HG03575 (cell line): ENCODE measurements around the gene ARHGEF19.

Source experiments
- ATAC-seq: cut with Tn5 transposase; IDR thresholded peaks from one replicate; pipeline ENCODE4 v1.9.1; 2021; ENCODE audit not compliant: unreplicated experiment, insufficient number of reproducible peaks, low FRiP score; ENCODE audit errors: extremely low read depth

The ARHGEF19 gene

DNA sequence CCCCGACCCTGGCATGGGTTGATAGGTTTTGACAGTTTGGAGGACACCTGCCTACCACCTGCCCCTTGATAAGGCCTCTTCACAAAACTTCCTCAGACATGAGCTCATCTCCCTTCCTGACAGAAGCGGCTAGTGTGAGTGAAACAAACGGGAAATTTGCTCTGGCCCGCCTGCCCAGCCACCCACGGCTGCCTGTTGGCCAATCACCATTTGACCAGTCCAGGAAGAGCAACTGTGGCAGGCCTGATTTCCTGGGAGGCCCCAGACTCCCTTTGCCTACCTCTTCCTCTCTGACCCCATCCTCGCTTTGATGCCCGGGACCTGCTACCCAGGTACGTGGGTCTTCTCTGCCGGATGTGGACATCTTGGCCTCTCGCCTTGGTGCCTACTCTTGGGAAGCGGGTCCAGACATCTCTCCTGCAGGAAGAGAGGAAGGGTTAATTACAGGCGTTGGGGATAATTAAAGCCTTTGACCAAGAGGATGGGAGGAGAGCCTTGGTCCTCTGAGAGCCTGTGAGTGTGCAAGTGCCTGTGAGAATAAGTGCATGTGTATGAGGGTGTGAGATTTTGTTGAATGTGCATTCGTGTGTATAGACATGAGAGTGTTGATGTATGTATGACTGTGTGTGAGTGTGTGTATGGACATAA is 55.5 kb downstream of the ARHGEF19 start:
- no peak for ATAC-seq

DNA sequence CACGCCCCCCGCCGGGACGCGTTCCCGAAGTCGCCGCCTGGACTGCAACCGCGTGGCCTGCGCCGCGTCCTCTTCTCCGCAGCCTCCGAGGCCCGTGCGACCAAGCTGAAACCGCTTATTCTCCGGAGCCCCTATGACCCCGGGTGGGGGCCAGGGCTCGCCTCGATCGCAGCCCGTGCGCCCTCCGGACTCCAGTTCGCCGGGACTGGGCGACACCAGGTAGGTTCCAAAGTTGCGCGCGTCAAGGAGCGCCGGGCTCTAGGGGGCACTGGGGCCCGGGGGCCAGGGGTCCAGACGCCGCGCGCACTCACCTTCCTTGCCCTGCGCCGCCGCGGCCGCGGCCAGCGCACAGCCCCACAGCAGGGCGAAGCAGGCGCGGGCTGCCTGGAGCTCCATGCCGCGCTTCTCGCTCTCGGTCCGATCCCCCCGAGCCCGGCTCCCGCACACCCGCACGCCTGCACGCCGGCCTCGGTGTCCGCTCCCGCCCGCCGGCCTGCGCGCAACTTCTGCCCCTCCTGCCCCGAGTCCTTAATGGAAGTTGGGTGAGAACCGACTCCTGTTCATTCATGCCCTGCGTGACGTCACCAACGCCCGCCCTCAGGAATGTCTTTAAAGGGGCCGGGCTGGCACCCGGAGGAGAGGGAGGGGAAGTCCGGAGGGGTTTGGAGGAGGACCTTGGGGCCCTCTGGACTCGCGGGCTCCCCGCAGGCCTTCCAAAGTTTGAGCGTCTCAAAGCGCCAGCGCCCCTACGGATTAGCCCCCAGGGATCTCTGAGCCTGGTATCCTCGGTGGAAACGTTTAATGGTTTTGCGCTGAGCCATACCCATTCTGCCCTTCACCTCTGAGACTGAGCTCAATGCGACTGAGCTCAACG is 56.7 kb downstream of the ARHGEF19 start, which contains the start of gene EPHA2:
Gene EPHA2 (minus strand): TSS at position 533 of the 874 bp plus-strand sequence. CDS start 137 bp downstream, at position 396.
- no peak for ATAC-seq

DNA sequence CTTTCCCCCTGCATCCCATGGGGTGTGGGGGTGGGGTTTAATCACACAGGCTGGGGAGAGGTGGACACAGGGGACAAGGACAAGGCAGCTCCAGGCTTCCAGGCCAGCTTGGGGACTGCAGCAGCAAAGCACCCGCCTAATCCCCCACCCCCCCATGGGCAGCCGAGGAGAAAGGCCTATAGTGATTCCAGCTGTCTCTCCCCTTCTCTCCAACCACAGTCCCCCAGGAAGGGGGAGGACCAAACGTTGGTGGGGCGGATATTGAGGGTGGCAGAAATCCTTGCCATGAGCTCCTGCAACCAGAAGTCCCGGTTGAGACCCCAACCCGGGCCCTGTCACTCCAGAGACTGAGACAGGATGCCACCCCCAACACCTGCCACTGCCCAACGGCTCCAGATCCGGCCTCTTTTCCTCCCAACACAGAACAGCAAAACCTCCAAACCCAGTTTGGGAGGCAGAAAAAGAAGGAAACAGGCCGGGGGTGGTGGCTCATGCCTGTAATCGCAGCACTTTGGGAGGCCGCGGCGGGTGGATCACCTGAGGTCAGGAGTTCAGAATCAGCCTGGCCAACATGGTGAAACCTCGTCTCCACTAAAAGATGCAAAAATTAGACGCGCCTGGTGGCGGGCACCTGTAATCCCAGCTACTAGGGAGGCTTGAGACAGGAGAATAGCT is 58.3 kb downstream of the ARHGEF19 start:
- no peak for ATAC-seq

DNA sequence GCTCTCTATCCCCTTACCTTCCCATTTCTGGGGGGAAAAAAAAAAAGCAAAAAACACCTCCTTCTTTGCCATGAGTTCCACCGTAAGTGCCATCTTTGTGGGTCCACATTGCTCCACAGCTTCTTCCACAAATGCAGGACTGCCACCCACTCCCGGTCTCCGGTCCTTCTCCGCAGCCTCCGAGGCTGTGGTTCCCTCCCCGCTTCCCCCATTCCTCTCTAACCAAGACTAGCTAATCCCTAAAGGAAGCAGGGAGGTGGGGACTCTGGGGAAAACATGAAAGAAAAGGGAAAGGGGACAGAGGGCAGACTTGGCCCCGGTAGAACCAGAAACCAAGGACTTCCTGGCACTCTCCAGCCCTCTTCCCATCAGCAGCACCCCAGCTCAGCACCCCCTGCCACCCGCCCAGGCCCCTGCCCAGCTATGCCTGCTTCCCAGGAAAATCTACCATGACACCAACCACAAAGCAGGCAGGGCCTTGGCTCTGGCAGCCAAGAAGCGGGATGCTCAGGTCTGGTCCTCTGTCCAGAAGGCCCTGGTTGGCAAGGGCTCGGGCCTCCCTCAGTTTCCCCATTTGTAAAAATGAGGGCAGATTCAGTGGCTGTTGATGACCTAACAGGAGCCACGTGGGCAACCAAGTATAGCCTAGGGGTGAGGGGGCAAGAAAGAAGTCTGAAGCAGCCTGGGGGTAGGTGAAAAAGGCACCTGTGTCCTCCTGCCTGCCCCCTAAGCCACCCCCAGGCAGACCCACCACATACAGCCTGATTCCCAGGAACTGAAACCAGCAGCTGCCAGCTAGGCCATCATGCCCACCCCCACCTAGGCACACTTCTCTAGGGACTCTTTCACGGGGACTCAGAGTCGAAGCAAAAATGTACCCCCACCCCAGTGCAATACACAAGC is 59.1 kb downstream of the ARHGEF19 start:
- no peak for ATAC-seq

DNA sequence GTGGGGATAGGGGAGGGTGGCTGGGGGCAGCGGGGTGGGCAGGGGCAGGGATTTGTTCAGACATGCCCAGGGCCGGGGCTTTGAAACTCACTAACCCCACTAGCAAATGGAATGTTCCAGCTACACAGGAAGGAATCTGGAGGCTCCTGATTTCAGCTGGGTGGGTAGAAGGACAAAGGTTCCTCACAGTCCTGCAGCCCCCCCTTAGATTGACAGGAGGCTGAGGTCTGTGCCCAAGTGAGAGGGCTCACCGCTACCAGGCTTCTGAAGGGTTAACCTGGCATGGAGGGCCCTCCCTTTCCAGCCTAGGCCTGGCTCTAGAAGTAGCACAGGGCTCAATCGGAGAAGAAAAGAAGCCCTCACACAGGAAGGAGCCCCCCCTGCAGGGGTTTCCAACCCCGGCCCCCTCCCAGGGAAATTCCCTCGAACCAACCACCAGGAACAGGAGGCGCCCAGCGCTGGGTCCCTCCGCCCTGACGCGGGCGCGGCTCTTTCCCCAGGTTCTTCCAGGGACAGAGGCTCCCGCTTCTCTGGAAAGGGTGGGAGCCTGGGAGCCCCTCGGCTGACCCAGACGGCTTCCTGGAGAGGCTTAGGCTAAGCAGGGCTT is 59.9 kb downstream of the ARHGEF19 start:
- ATAC-seq: no peak

DNA sequence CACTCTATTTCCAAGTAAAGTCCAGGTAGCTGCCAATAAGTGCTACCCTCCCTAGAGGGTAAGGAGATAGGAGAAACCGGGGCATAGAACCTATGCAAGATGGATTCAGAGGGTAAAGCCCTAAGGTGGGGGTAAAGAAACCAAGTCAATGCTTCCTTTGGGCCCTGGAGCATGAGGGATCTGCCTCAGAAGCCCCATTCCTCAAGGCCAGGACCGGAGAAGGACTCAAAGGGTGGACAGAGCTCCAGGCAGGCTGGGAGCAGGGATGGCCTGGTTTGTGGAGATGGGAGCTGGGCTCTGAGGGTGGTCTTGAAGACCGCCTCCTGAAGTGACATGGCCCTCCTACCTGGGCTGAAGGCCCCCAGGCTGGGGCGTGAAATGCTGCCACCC is 60.5 kb downstream of the ARHGEF19 start:
- no peak for ATAC-seq

DNA sequence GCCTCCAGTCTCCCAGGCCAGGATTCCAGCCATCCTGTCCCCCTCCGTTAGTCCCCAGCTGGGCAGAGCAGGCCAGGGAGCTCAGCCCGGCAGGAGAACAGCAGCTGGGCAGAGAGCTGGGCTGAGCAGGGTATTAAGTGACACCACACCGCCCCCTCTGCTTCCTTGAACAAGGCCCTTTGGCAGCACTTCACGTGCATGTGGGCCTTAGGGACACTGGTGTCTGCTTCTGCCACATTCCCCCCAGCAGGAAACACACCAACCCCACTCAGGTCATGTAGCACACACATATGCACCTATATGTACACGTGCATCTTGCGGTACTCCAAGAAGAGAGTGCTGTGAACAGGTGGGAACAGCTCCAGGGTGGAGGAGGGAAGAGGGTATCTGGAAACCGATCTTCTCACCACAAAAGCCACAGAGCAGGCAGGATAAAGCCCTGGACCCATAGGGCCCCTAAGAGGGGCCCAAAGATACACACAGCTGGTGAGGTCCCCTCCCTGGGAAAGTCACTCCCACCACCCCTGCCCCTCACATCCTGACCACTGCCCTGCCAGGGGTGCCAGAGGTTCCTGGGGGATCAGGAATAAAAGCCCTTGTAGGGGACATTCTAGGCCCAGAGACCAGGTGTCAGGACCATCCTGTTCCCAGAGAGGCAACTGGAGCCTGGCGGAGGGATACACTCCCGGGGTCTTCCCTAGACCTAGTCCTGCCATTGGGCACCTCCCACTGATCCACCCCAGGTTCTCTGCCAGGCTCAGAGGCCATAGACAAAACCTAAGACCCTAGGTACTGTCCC is 61.1 kb downstream of the ARHGEF19 start:
- ATAC-seq: no peak

DNA sequence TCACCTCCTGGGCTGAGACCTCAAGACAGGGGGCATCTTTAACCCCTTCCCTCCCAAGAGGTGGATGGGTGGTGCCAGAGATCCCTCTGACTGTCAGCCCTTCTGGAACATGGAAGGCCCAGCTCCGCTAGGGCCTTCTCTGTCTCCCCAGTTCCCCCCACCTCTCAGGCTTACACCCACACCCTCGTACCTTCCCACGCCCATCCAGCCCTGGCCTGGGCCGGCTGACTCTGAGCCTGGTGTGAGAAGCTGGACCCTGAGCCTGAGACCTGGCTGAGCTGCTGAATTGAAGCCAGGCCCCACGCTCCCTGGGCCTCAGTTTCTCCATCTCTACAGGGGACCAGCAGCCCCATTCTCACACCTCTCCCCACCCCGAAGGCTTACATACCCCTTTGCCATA is 61.9 kb downstream of the ARHGEF19 start:
- ATAC-seq: no peak

DNA sequence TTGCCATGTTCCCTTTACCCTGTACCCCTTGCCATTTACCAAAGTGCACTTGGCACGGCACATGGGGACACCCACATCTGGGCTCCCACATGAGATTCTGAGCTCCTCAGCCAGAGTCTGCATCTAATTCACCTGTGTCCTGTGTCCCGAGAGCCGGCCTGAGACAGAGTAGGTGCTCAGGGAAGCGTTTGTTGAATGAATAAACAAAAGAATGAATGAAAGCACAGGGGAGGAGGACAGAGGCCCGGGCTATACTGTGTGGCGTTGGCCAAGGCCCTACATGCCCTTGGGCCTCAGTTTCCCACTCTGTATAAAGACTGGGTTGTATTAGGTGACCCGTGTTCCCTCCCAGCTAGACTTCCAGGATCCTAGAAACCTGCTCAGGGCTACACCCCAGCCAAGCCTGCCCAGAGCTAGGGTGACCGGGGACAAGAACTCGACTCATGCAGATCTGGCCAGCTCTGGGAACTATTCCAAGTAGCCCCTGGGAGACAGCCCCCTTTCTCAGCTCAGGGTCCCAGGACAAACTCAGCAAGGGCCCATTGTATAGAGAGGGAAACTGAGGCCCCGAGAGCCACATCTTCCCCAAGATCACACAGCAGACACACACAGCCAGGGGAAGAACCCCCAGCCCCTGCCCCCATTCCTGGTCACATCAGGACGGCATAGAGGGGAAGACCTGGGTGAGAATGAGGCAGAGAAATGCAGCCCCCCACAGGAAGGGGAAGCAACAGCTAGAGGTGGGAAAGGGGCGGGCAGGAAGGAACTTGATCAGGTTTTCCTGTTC is 62.6 kb downstream of the ARHGEF19 start:
- ATAC-seq: no peak

DNA sequence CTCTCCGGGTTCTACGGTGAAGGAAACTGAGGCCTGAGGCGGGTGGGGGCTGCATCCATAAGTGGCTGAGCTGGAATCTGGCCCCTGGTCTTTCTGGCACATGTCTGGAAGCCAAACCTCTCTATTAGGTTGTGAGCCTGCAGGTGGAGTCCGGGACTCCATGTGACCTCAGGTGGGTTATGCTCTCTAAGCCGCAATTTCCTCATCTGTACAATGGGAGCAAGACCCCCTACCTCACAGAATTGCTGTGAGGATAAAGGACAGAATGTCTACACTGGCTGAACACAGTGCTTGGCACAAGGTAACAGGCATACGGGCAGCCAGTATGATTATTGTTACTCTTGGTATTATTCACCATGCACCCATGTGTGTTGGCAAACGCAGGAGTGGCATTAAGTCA is 63.3 kb downstream of the ARHGEF19 start:
- no peak for ATAC-seq

DNA sequence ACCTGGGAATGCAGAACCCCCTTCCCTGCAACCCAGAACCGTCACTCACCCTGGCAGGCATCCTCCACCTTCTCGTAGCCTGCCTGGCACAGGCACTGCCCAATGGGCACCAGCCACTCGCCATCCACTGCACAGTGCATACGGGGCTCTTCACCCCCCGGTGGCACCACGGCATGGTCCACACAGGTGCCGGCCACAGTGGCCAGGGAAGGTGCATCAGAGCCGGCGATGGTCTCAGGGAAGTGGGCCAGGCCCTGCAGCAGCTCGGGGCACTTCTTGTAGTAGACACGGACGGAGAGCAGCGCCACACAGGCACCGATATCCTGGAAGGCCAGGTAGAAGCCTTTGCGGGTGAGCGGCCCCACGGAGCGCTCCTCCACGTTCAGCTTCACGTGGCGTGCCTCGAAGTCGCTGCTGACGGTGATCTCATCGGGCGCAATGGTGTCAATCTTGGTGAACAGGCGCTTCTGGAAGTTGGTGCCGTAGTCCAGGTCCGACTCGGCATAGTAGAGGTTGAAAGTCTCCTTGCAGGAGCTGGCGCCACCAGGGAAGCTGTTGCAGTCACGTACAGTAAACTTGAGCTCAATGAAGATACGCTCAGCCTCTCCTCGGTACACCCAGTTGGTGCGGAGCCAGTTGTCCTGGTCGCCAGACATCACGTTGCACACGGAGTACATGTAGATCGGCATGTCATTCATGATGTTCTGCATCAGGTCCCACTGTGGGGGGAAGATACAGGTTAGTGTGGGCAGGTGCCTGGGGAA is 63.9 kb downstream of the ARHGEF19 start:
- no peak for ATAC-seq
